Right renal cortex interstitium (tissue), 3 donors: ENCODE results near the gene CDH1. TPM values are rescaled to one million over a fixed set of nuclear protein-coding genes. Genes with fewer than 3 reads are reported as not detected.

ENCODE experiments used
- DNase-seq, 3 donors: peaks; one replicate each; pipeline ENCODE4 v3.0.0-alpha.2; 2013; ENCODE audit warnings: low read depth in 3 of 3, low spot score in 2 of 3
- polyA plus RNA-seq, 3 donors: library from polyadenylated mRNA; unstranded; fragments of 120-200 nt; gene quantifications; one replicate each; pipeline ENCODE4 v1.2.1, GENCODE V29; 2013; ENCODE audit not compliant: insufficient read length in 3 of 3

CDH1 gene
- polyA plus RNA-seq, 3 donors = 90.0 to 112 (median 105) TPM

DNA sequence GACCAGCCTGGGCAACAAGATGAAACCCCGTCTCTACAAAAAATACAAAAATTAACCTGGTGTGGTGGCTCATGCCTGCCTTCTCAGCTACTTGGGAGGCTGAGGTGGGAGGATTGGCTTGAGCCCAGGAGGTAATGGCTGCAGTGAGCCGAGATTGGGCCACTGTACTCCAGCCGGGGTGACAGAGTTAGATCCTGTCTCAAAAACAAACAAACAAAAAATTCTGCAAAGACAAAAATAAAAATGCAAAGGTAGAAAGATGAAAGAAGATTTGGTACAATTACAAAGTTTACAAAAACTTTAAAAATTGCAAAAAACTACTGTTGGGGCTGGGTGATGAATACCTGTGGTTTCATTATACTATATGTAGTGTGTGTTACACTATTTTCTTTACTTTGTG lies 5.5 kb upstream of the CDH1 start:
- DNase-seq = no peak

- DNase-seq = no peak
These were observed 4.9 kb upstream of the CDH1 start for GRCh38 chr16:68732042-68732680.

DNA sequence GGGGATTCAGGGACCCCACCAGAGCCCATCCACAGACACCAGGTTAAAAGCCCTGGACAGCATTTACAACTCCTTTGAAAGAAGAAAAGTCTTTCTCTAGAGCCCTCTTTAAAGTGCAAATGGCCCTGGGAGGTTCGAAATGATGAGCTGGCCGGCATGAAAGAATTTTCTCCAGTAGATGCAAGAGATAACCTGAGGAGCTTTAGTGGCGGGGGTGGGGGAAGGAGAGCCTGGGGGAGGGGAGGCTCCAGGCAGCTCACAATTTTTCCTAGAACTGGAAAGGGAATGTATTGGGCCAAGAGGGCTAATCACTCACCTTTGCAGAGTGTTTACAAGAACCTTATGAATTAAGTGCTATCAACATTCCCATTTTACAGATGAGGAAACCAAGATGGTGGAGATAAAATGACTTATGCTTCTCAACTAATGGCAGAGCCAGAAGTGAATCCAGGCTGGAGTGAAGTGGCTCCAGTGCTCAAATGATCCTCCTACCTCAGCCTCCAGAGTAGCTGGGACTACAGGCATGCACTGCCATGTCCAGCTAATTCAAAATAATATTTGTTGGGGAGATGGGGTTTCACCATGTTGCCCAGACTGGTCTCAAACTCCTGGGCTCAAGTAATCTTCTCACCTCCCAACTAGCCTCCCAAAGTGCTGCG lies 4.2 kb upstream of the CDH1 start:
- no peak for DNase-seq

DNA sequence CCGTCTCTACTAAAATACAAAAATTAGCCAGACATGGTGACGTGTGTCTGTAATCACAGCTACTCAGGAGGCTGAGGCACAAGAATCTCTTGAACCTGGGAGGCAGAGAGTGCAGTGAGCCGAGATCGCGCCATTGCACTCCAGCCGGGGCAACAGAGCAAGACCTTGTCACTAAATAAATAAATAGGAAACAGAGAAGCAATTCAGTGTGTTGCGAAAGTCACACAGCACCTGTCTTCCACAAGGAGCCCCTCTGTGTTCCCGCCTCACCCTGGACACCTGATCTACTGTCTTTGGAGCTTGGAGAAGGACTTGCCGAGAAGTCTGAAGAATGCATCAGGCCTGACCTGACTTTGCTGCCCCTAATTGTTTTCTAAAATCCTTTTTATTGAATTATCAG lies 3.5 kb upstream of the CDH1 start:
- DNase-seq = no peak

- DNase-seq = no peak
These were observed 2.3 kb upstream of the CDH1 start for GRCh38 chr16:68734782-68735181.

DNA sequence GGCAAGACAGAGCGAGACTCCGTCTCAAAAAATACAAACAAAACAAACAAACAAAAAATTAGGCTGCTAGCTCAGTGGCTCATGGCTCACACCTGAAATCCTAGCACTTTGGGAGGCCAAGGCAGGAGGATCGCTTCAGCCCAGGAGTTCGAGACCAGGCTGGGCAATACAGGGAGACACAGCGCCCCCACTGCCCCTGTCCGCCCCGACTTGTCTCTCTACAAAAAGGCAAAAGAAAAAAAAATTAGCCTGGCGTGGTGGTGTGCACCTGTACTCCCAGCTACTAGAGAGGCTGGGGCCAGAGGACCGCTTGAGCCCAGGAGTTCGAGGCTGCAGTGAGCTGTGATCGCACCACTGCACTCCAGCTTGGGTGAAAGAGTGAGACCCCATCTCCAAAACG lies 531 bp upstream of the CDH1 start:
- DNase-seq = no peak

GRCh38 chr16:68737730-68738629 lies 888 bp downstream of the CDH1 start:
- no peak for DNase-seq

DNA sequence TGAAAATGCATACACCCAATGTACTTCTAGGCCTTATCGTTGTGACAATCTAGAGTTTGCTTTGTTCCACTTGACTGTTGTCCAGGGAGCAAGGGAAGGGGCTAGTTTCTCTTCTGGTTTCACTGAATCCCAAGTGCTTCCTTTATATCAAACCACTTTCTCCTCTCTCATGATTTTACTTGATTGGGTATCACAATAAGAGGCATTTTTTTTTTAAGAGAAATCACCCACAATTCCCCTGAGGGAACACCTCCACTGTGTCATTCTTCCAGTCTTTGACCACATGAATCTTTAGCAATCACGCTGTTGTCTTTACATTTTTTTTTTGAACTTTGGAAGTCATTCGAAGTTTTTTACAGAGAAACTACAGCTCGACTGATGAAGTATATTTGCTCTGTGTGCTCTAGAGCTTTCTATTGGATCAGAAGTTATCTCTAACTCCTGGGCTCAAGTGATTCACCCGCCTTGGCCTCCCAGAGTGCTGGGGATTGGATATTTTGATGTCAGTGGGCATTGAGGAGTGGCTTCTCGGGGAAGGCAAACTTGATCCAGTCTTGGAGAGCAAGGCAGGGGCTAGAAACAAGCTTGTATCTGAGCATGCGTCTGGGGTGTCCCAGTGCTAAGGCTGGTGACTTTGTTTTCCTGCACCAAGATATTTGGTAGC lies 3.0 kb downstream of the CDH1 start:
- DNase-seq = no peak

DNA sequence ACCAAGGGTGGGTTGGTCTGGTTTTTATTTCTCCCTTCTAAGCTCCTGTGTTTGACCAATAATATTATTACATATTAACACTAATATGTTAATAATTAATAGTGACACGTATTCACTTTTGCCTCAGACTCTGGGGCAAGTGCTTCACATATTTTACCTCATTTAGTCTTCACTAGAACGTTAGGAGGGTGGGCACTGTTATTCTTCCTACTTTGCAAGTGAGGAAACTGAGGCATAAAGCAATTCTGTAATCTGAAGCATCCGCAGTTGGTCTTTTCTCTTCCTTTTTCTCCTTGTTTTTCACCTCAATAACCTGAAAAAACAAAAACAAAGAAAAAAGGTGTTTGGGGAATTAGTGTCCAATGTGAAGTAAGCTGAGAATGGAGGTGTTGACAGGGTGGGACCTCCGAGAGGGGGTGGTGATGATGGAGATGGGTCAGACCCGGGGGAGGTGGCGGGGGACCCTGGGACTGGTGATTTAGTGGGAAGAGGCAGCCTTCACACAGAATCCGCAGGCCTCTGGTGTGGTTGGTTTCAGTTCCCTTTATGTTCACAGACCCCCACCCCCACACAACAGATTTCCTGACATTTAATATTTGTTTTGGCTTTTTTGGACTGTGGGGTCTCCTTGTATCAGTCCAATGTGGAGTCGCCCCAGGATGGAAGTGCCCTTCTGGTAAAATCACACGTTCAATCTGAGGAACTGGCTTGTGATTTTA lies 3.7 kb downstream of the CDH1 start:
- DNase-seq = no peak

DNA sequence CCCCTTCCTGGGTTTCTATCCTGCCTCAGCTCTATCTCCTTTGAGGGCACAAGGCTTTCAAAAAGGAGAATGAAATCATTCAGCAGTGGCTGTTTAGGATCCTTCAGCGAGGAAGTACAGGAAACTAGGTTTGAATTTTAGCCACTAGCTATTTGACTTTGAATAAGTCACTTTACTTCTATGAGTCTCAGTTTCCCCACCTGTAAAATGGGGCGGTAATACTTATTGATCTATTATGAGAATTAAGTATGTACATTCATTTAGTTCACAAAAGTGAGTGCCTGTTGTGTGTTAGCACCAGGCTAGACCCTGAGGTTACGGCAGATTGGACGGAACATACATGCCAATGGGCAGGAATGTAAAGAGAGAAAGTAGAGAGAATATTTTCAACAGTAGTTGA lies 6.6 kb downstream of the CDH1 start:
- DNase-seq = no peak

GRCh38 chr16:68744744-68745280 lies 7.7 kb downstream of the CDH1 start:
- no peak for DNase-seq

GRCh38 chr16:68746951-68747350 lies 9.9 kb downstream of the CDH1 start:
- no peak for DNase-seq

GRCh38 chr16:68749432-68749831 lies 12.3 kb downstream of the CDH1 start:
- no peak for DNase-seq

GRCh38 chr16:68750193-68750695 lies 13.2 kb downstream of the CDH1 start:
- no peak for DNase-seq

DNA sequence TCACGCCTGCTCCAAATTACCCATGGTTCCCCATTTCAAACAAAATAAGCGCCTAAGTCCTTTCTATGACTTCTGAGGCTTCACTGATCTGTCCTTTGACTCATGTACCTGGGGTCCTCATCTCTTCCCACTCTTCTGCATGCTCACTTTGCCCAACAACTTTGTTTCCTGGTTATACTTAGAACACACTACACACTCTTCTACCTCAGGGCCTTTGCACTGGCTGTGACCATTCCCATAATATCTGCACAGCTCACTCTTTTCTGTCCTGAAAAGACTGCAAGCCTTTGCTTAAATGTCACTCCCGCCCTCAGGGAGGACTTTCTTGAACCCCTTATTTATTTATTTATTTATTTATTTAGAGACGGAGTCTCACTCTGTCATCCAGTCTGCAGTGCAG lies 14.1 kb downstream of the CDH1 start:
- no peak for DNase-seq

GRCh38 chr16:68752602-68753001 lies 15.5 kb downstream of the CDH1 start:
- DNase-seq = no peak

DNA sequence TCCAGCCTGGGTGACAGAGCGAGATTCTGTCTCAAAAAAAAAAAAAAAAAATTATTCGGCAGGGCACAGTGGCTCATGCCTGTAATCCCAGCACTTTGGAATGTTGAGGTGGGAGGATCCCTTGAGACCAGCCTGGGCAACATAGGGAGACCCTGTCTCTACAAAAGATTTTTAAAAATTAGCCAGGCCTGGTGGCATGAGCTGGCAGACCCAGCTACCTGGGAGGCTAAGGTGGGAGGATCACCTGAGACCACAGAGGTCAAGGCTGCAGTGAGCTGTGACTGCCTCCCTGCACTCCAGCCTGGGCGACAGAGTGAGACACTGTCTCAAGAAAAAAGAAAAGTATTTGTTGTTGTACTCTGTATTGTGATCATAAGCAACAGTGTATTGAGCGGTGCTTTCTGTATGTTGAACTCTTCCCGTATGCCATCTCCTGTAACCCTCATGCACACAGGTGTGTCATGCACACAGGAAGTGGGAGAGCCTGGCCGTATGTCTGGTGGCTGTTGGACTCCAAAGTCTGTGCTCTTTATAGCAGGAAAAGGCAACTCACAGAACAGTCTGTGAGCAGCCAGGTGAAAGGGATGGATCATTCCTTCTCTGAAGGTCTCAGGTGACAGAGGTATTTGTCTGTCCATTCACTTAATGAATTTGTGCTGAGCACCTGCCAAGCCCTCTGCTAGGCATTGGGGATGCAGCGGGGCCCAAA lies 17.1 kb downstream of the CDH1 start:
- no peak for DNase-seq

DNA sequence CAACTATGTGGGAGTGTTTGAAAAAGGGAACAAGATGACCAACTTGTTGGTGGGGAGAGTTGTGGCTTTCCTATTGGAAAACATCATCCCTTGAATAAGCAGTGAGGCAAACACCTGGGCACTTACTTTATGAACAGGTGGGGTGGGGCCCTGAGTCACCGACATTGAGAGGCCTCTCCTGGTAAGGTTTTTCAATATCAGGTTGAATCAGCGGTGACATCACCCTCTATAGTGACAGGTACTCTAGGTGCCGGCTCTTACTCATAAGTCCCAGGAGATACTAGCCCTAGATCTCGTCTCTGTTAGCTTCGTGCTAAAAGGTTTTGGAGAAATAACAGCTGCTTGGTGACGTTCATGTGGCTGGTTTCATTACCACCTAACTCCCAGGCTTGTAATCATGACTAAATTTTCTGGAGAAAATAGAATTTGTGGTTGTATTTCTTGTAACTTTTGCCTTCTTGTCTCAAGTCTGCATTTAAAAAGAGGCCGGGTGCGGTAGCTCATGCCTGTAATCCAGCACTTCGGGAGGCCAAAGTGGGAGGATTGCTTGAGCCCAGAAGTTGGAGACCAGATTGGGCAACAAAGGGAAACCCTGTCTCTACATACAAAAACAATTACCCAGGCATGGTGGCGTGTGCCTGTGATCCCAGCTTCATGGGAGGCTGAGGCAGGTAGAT lies 19.3 kb downstream of the CDH1 start:
- DNase-seq = no peak

DNA sequence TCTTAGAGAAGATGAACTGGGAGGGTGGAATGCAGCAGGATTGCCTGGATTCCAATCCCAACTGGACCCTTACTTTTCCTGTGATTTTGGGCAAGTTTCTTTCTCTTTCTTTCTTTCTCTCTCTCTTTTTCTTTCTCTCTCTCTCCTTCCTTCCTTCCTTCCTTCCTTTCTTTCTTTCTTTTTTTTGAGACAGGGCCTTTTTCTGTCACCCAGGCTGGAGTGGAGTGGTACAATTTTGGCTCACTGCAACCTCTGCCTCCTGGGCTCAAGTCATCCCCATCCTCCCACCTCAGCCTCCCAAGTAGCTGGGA lies 20.5 kb downstream of the CDH1 start:
- DNase-seq = no peak
